ENCODE measurements around the gene FEM1C.
"Not testable (repeated sequence)": the region's sequence is repeated elsewhere in the genome, so short reads cannot be mapped to it uniquely, and the experiment has no call there.

FEM1C gene

DNA sequence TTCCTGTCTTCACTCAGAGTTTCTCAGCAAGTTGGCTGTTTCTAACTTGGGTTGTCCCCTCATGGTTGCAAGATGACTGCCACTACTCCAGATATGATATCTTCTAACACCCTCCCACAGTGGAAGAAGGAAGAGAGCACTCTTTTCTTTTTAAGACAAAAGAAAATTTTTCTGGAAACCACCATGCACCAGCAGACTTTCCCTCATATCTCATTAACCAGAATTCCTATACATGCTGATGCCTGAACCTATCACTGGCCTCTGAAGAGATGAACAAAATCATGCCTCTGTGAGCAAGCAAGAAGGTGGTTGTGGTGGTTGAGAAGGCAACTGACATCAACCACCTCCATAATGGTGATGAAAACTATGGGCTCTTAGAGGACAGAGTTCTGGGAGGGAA lies 56.8 kb downstream of the FEM1C start:
- no peak for DNase-seq (ENCODE audit: low read depth)
- TF ChIP-seq, protein P1, sequence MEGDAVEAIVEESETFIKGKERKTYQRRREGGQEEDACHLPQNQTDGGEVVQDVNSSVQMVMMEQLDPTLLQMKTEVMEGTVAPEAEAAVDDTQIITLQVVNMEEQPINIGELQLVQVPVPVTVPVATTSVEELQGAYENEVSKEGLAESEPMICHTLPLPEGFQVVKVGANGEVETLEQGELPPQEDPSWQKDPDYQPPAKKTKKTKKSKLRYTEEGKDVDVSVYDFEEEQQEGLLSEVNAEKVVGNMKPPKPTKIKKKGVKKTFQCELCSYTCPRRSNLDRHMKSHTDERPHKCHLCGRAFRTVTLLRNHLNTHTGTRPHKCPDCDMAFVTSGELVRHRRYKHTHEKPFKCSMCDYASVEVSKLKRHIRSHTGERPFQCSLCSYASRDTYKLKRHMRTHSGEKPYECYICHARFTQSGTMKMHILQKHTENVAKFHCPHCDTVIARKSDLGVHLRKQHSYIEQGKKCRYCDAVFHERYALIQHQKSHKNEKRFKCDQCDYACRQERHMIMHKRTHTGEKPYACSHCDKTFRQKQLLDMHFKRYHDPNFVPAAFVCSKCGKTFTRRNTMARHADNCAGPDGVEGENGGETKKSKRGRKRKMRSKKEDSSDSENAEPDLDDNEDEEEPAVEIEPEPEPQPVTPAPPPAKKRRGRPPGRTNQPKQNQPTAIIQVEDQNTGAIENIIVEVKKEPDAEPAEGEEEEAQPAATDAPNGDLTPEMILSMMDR (IDR thresholded peaks at IDR 0.05; ENCODE audit: control insufficient read depth, extremely low read depth, insufficient read depth) = no peak
- no peak overlapping the region for H3K4me3 ChIP-seq (ENCODE audit: low read depth, low read length)

DNA sequence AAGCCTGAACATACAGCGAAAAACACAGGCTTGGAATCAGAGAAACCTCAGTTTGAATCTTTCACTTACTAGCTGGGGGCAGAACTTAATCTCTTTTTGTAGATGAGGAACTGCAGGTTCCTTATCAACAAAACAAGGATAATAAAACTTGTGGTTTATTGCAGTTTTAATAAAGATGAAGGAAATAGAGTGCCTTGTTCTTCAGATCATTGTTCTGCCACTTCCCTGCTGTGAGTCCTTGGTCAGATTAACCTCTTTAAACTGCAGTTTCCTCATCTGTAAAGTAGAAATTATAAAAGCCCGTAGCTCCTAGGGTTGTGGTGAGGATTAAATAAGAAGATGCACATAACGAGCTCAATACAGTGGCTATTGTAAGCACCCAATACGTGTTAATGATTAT lies 57.4 kb downstream of the FEM1C start:
- no peak overlapping the region for H3K4me3 ChIP-seq (ENCODE audit: low read depth, low read length)
- no peak for DNase-seq (ENCODE audit: low read depth)
- TF ChIP-seq, protein P1 (IDR thresholded peaks at IDR 0.05; ENCODE audit: control insufficient read depth, extremely low read depth, insufficient read depth) = no peak

DNA sequence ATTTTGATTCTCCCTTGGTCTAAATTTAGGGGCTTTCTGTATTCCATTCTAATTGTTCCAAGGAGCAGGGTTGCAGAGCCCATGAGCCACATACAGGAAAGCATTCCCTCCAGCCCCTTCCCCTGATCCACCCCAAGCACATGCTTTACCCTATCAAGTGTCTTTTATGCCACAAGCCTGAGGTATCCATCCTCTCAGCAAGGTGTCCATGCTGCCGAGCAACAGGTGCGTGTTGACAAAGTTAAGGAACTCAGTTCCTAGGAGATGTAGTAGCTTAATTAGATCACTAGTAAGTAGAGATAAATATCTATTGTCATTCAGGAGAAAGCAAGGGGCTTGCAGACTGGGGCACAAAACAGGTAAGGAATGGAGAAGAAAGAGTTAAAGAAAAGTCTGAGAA lies 57.8 kb downstream of the FEM1C start:
- TF ChIP-seq, protein P1 (IDR thresholded peaks at IDR 0.05; ENCODE audit: control insufficient read depth, extremely low read depth, insufficient read depth) = no peak
- DNase-seq (ENCODE audit: low read depth) = no peak
- H3K4me3 ChIP-seq (ENCODE audit: low read depth, low read length) = no peak overlapping the region

DNA sequence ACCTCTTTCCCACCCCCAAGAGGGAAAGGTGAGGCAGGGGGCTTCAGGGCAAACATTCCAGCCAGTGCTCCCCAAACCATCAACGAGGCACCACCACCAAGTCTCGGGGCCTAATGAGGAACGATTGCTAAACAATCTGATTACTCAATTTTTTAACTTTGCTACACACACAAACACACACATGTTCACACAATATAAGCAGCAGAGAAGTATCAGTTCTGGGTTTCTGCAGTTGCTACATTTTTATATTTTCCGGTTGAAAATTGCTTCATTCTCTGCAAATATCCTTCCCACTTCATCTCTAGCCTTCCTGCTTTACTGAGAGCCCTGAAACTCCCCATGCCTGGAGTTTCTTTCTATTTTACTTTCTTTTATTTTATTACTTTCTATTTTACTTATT lies 60.2 kb downstream of the FEM1C start:
- no peak overlapping the region for H3K4me3 ChIP-seq (ENCODE audit: low read depth, low read length)
- DNase-seq (ENCODE audit: low read depth) = no peak
- TF ChIP-seq, protein P1 (IDR thresholded peaks at IDR 0.05; ENCODE audit: control insufficient read depth, extremely low read depth, insufficient read depth) = no peak

DNA sequence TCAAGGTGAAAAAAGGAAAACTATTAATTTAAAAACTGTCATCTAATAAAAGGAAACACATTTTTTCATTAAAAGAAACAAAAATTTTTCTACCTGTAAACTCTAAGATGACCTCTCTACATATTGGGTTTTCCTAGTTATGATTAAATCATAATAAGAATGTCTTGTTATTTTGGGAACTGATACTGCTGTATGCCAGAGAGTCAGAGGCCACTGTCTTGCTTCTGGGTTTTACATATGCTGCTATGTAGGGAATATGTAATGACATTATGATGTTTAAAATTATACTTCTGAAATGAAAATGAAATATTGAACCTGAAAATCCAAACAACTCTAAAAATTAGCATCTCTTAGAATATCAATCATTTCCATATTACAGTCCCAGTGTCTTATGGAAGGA lies 63.7 kb downstream of the FEM1C start:
- TF ChIP-seq, protein P1 (IDR thresholded peaks at IDR 0.05; ENCODE audit: control insufficient read depth, extremely low read depth, insufficient read depth) = no peak
- DNase-seq (ENCODE audit: low read depth) = no peak
- no peak overlapping the region for H3K4me3 ChIP-seq (ENCODE audit: low read depth, low read length)

DNA sequence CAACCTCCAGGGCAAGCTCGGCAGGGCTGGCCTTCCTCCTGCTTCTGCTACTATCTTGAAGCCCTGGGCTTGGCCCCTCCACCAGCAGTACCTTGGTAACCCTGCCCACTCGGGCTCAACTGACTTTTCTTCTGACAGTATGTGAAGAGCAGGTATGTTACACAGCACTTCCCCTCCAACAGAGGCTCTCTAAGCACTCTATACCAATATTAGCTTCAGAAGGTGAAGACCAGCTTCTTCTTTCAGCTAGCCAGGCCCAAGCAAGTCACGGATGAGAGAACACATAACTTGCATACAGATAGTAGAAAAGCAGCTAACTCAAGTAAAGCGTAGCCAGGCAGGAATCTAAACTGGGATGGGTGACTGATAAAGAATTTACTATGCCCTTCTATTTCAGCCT lies 64.3 kb downstream of the FEM1C start:
- H3K4me3 ChIP-seq (ENCODE audit: low read depth, low read length) = no peak overlapping the region
- TF ChIP-seq, protein P1 (IDR thresholded peaks at IDR 0.05; ENCODE audit: control insufficient read depth, extremely low read depth, insufficient read depth) = no peak
- DNase-seq (ENCODE audit: low read depth) = no peak

DNA sequence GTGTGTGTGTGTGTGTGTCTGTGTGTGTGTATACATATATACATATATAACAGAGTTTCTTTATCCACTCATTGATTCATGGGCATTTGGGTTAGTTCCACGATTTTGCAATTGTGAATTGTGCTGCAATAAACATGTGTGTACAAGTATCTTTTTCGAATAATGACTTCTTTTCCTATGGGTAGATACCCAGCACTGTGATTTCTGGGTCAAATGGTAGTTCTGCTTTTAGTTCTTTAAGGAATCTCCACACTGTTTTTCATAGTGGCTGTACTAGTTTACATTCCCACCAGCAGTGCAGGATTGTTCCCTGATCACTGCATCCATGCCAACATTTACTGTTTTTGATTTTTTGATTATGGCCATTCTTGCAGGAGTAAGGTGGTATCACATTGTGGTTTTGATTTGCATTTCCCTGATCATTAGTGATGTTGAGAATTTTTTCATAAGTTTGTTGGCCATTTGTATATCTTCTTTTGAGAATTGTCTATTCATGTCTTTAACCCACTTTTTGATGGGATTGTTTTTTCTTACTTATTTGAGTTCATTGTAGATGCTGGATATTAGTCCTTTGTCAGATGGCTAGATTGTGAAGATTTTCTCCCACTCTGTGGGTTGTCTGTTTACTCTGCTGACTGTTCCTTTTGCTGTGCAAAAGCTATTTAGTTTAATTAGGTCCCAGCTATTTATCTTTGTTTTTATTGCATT lies 65.3 kb downstream of the FEM1C start:
- DNase-seq (ENCODE audit: low read depth); H3K4me3 ChIP-seq (ENCODE audit: low read depth, low read length): not testable (repeated sequence)

Measured in LNCaP clone FGC (cell line).